ENCODE results near the gene GRM3.
A peak's percentile ranks its signal among the peaks of the same experiment; 100 is the strongest.
"Not testable (repeated sequence)": the region's sequence is repeated elsewhere in the genome, so short reads cannot be mapped to it uniquely, and the experiment has no call there.

GRM3 gene

GRCh38 chr7:86643561-86644281, at the start of gene GRM3:
Gene GRM3, plus strand, starts transcription at chr7:86643909. Its CDS starts 121,237 bp downstream, at chr7:86765146.
- H3K4me3 ChIP-seq (ENCODE audit: low read depth, low read length), result peak within 1 kb of the TSS; percentile 33
- TF ChIP-seq CTCF (IDR thresholded peaks at IDR 0.05; ENCODE audit: low read depth, low read length, missing control alignments), result no peak

GRCh38 chr7:86598311-86598710, 45.4 kb upstream of the GRM3 start:
- H3K36me3 ChIP-seq (replicated peaks), result no peaks in the 10 kb centered on the region
- peak; percentile 3 for TF ChIP-seq CTCF (IDR thresholded peaks at IDR 0.05; ENCODE audit: low read depth, low read length, missing control alignments)
- DNase-seq, result no peak
- H3K27me3 ChIP-seq (replicated peaks), result no peaks in the 10 kb centered on the region
- no peak overlapping the region for H3K27ac ChIP-seq
- in situ Hi-C loops (cut with HindIII; ENCODE audit: low pct_ligation_motif_present, low sequenced_read_pairs), result no loop called here
- no peak overlapping the region for H3K4me3 ChIP-seq (ENCODE audit: low read depth, low read length)

More at GRCh38 chr7:86643561-86644281, at the start of gene GRM3:
- peak; percentile 0 for DNase-seq
- in situ Hi-C loops (cut with HindIII; ENCODE audit: low pct_ligation_motif_present, low sequenced_read_pairs), result no loop called here
- Histone ChIP-seq H3K36me3 (replicated peaks) (no peaks in the 10 kb centered on the region), H3K27me3 (replicated peaks) (peaks cover 20% of the 10 kb centered on the region), H3K27ac (no peak within 1 kb of the TSS)

- in situ Hi-C loops (cut with HindIII; ENCODE audit: low pct_ligation_motif_present, low sequenced_read_pairs), result no loop called here
Measured at GRCh38 chr7:86598721-86599120, 45.0 kb upstream of the GRM3 start.

GRCh38 chr7:86600506-86601290, 43.0 kb upstream of the GRM3 start:
- H3K27me3 ChIP-seq (replicated peaks), result no peaks in the 10 kb centered on the region
- in situ Hi-C loops (cut with HindIII; ENCODE audit: low pct_ligation_motif_present, low sequenced_read_pairs), result no loop called here
- no peak overlapping the region for H3K4me3 ChIP-seq (ENCODE audit: low read depth, low read length)
- no peak for TF ChIP-seq CTCF (IDR thresholded peaks at IDR 0.05; ENCODE audit: low read depth, low read length, missing control alignments)
- H3K27ac ChIP-seq, result no peak overlapping the region
- no peak for DNase-seq
- H3K36me3 ChIP-seq (replicated peaks), result no peaks in the 10 kb centered on the region

More at GRCh38 chr7:86598721-86599120, 45.0 kb upstream of the GRM3 start:
- no peak for TF ChIP-seq CTCF (IDR thresholded peaks at IDR 0.05; ENCODE audit: low read depth, low read length, missing control alignments)
- no peak overlapping the region for H3K27ac ChIP-seq
- H3K27me3 ChIP-seq (replicated peaks), result no peaks in the 10 kb centered on the region
- no peak overlapping the region for H3K4me3 ChIP-seq (ENCODE audit: low read depth, low read length)
- H3K36me3 ChIP-seq (replicated peaks), result no peaks in the 10 kb centered on the region
- DNase-seq, result no peak

GRCh38 chr7:86615711-86616110, 28.0 kb upstream of the GRM3 start:
- H3K4me3 ChIP-seq (ENCODE audit: low read depth, low read length); DNase-seq; in situ Hi-C loops (cut with HindIII; ENCODE audit: low pct_ligation_motif_present, low sequenced_read_pairs); H3K27ac ChIP-seq; H3K36me3 ChIP-seq (replicated peaks); H3K27me3 ChIP-seq (replicated peaks): not testable (repeated sequence)

Measured in brain microvascular endothelial cell (primary cell).